Activated naive CD8-positive, alpha-beta T cell treated with anti-CD3 and anti-CD28 coated beads, Interleukin-2, amount 50 U/mL, for 24 hours (primary cell): ENCODE results near the gene CEP128.

ENCODE experiments used
- ATAC-seq: fragments of 150-1000 bp; cut with Tn5 transposase; one replicate; pipeline ENCODE4 v1.10.0; 2021
- DNase-seq: peaks from one replicate; pipeline ENCODE4 v3.0.0; 2021
- H3K27ac Mint-ChIP-seq: one replicate; pipeline ENCODE4 v1.8.0; 2021; ENCODE audit warnings: mild to moderate bottlenecking, mixed read lengths
- H3K27me3 Mint-ChIP-seq: one replicate; pipeline ENCODE4 v1.8.0; 2021; ENCODE audit warnings: mixed read lengths
- H3K36me3 Mint-ChIP-seq: one replicate; pipeline ENCODE4 v1.8.0; 2021; ENCODE audit warnings: low read depth, mixed read lengths
- H3K4me1 Mint-ChIP-seq: one replicate; pipeline ENCODE4 v1.8.0; 2021; ENCODE audit warnings: mixed read lengths
- H3K4me3 Mint-ChIP-seq: one replicate; pipeline ENCODE4 v1.8.0; 2021; ENCODE audit warnings: mild to moderate bottlenecking, moderate library complexity, mixed read lengths
- H3K9me3 Mint-ChIP-seq: one replicate; pipeline ENCODE4 v1.8.0; 2021; ENCODE audit warnings: mixed read lengths

CEP128 gene

DNA sequence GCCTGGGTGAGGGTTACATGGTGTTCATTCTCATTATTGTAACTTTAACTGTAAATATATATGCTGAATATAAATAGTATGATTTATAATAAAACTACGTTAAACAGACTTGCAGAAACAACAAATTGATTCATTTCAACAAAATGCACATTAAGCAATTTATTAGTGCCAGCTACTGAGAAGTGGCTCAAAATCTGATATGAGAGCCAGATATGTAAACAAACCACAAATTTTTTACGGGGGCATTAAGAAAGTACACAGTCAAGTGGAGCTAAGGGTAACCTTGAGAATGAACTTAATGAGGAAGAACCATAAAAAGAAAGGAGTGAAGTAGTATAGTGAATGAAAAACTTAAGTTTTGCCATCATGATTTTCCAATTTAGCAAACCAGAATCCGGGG, 40.3 kb downstream of the CEP128 start:
- ATAC-seq, result no peak

DNA sequence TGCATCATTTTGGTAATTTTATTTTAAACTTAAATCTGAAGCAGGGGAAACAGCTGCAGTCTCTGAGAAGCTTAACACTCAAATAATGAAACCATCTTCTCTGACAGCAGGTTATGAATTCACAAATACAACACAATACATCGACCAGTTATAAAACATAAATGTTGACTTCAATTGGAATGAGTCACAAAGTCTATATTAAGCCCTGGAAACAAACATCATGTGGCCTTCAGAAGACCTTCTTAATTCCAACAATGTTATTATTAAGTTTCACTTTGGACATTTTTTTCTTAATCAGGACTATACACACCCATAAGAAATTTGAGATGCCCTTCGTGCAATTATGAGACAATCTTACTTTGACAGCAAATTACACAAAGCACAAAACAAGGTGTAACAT, 68.9 kb downstream of the CEP128 start:
- no peak for ATAC-seq
- Mint-ChIP-seq H3K27ac (no peak overlapping the region), H3K4me3 (no peak overlapping the region), H3K36me3 (peaks cover 25% of the 10 kb centered on the region), H3K4me1 (no peaks in the 10 kb centered on the region), H3K9me3 (peaks cover 35% of the 10 kb centered on the region), H3K27me3 (no peaks in the 10 kb centered on the region)
- no peak for DNase-seq

More for the DNA sequence above, 40.3 kb downstream of the CEP128 start:
- H3K27ac Mint-ChIP-seq, result no peak overlapping the region
- H3K4me1 Mint-ChIP-seq, result peaks cover 2% of the 10 kb centered on the region
- no peaks in the 10 kb centered on the region for H3K9me3 Mint-ChIP-seq
- DNase-seq, result no peak
- peaks cover 39% of the 10 kb centered on the region for H3K36me3 Mint-ChIP-seq
- H3K27me3 Mint-ChIP-seq, result no peaks in the 10 kb centered on the region
- H3K4me3 Mint-ChIP-seq, result no peak overlapping the region

DNA sequence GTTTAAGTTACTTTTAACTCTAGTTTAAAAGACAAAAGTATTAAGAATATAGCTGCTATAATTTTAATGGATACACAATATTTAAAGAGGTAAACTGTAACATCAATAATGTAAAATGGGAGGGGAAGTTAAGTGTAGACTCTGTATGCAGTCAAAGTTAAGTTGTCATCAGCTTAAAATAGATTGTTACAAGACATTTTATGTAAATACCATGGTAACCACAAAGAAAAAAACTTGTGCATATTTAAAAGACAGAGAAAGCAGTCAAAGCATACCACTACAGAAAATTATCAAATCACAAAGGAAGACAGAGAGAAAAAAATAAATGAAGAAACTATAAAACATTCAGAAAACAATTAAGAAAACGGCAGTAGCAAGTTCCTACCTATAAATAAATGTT, 73.3 kb downstream of the CEP128 start:
- Mint-ChIP-seq H3K27ac (no peak overlapping the region), H3K4me1 (no peaks in the 10 kb centered on the region), H3K27me3 (no peaks in the 10 kb centered on the region), H3K4me3 (no peak overlapping the region), H3K9me3 (peaks cover 42% of the 10 kb centered on the region), H3K36me3 (peaks cover 26% of the 10 kb centered on the region)
- DNase-seq (no peak), ATAC-seq (no peak)

DNA sequence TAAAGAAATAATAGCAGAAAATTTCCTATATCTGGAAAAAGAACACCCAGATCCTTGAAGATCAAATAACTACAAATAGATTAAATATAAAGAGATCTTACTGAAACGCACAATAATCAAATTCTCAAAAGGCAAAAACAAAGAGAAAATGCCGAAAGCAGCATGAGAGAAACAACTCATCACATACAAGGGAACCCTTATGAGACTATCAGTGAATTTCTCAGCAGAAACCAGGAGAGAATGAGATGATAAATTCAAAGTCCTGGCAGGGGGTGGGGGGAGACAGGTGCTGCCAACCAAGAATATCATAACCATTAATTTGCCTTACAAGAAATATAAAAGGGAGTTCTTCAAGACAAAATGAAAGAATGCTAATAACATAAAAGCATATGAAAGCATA, 73.7 kb downstream of the CEP128 start:
- peaks cover 26% of the 10 kb centered on the region for H3K36me3 Mint-ChIP-seq
- ATAC-seq, result no peak
- H3K9me3 Mint-ChIP-seq, result peaks cover 42% of the 10 kb centered on the region
- no peak for DNase-seq
- H3K27ac Mint-ChIP-seq, result no peak overlapping the region
- no peaks in the 10 kb centered on the region for H3K4me1 Mint-ChIP-seq
- H3K4me3 Mint-ChIP-seq, result no peak overlapping the region
- H3K27me3 Mint-ChIP-seq, result no peaks in the 10 kb centered on the region

DNA sequence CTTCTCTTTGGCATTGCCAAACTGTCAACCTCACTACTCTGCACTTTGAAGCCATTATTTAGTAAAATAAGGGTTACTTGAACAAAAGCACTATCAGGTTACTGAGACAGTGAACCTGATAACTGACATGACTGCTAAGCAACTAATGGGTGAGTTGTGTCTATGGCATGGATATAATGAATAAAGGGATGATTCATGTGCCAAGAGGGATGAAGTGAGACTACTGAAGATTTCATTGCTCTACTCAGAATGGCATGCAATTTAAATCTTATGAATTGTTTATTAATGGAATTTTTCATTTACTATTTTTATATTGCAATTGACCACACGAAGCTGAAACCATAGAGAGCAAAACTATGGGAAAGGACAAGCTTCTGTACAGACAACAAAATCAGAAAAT, 74.4 kb downstream of the CEP128 start:
- no peaks in the 10 kb centered on the region for H3K4me1 Mint-ChIP-seq
- no peak for DNase-seq
- H3K27me3 Mint-ChIP-seq, result no peaks in the 10 kb centered on the region
- peaks cover 27% of the 10 kb centered on the region for H3K36me3 Mint-ChIP-seq
- H3K27ac Mint-ChIP-seq, result no peak overlapping the region
- H3K4me3 Mint-ChIP-seq, result no peak overlapping the region
- H3K9me3 Mint-ChIP-seq, result peaks cover 38% of the 10 kb centered on the region
- ATAC-seq, result no peak

DNA sequence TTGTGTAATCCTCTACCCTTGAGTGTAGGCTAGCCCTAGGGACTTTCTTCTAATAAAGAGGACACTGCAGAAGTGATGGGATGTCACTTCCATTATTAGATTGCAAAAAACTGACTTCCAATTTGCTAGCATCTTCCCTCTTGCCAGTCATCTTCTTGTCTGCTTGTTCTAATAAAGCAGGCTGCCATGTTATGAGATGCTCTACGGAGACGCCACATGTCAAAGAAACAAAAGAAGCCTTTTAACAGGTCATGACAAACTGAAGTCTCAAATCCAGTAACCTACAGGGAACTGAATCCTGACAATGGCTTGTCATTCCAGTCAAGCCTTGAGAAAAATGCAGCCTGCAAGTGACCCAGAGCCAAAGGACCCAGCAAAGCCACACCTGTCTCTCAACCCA, 76.0 kb downstream of the CEP128 start:
- Mint-ChIP-seq H3K4me1 (no peaks in the 10 kb centered on the region), H3K36me3 (peaks cover 26% of the 10 kb centered on the region), H3K27ac (no peak overlapping the region), H3K9me3 (peaks cover 30% of the 10 kb centered on the region), H3K27me3 (no peaks in the 10 kb centered on the region), H3K4me3 (no peak overlapping the region)
- no peak for ATAC-seq
- no peak for DNase-seq

DNA sequence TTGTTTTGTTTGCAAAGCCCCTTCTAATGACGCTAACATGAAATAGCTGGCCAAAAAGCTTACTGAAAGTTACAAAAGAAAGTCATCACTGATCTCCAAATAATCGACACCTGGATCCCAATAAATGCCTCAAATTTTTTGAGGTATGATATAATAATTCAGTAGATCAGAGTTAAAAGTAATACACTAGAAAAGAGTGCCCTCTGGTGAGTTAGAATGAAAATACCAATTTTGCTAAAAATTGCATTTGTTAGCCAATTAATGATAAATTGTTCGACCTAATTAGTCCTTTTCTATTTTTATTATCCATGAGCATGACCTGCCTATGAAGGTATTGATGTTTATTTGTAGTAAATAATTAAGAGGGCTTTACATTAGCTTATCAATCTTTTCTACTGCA, 78.6 kb downstream of the CEP128 start:
- Mint-ChIP-seq H3K4me3 (no peak overlapping the region), H3K27me3 (no peaks in the 10 kb centered on the region), H3K27ac (no peak overlapping the region), H3K36me3 (peaks cover 21% of the 10 kb centered on the region), H3K4me1 (no peaks in the 10 kb centered on the region), H3K9me3 (peaks cover 10% of the 10 kb centered on the region)
- no peak for DNase-seq
- no peak for ATAC-seq

DNA sequence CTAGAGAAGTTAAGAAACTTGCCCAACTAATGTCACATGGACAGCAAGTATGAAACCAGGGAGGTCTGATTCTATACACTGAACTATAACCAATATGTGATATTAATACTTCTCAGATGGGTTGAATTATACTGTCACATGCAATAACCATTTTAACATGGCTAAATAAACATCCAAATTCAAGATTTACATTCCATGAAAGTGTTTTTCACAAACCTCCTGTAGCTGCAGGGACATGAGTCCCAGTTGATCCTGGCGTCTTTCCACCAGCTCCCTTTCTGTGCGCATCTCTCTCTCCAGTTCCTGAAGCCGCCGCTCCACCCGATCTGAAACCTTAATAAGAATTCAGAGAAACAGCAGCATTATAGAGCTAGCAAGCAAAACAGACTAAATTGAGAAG, 79.0 kb downstream of the CEP128 start:
- Mint-ChIP-seq H3K9me3 (peaks cover 6% of the 10 kb centered on the region), H3K36me3 (peaks cover 17% of the 10 kb centered on the region), H3K4me1 (no peaks in the 10 kb centered on the region), H3K27me3 (no peaks in the 10 kb centered on the region), H3K27ac (no peak overlapping the region), H3K4me3 (no peak overlapping the region)
- DNase-seq, result no peak
- no peak for ATAC-seq

DNA sequence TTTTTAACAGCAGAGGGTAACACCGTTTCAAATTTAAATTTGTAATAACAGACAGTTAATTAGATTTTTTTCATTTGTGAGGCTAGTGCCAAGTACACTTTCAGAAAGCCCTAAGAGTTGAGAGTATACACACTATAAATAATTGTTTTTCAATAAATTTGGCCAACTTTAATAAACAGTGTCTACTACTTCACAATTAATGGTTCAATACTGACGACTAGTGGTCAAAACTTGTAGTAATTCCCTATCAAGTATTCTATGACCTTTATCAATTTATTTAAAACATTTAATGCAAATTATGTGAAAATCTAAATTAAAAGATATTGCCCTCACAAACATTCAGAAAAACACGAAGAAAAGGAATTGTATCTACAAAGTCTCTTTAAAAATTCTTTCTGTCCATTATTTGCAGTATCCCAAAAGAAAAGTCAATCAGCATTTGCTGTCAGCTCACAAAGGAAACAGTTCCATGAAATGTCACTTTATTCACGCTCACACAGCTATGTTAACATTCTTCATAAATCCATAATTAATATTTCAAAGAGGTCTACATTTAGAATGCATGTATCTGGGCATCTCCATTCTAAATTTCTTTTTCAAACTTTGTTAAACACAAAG, 91.2 kb downstream of the CEP128 start:
- no peak for DNase-seq
- H3K4me3 Mint-ChIP-seq, result no peak overlapping the region
- H3K27ac Mint-ChIP-seq, result no peak overlapping the region
- H3K9me3 Mint-ChIP-seq, result no peaks in the 10 kb centered on the region
- H3K36me3 Mint-ChIP-seq, result no peaks in the 10 kb centered on the region
- no peaks in the 10 kb centered on the region for H3K27me3 Mint-ChIP-seq
- H3K4me1 Mint-ChIP-seq, result no peaks in the 10 kb centered on the region
- no peak for ATAC-seq

DNA sequence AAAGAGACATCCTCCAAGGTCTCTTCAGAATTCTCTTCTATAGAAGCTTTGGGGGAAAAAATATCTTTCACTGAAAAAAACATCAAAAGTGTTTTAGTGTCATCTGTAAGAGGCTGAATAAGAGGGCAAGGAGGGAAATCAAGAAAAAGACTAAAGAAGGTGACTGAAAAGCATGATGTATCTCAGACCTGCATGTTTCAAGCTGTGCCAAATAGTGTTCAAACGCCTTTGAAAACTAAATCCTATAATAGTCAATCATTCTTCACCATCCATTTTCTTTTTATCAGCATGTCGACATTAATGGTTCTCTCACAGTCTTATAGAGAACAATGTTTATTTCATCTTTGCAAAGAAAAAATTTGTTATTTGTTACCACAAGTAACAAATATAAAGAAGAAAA, 94.5 kb downstream of the CEP128 start:
- no peak overlapping the region for H3K27ac Mint-ChIP-seq

DNA sequence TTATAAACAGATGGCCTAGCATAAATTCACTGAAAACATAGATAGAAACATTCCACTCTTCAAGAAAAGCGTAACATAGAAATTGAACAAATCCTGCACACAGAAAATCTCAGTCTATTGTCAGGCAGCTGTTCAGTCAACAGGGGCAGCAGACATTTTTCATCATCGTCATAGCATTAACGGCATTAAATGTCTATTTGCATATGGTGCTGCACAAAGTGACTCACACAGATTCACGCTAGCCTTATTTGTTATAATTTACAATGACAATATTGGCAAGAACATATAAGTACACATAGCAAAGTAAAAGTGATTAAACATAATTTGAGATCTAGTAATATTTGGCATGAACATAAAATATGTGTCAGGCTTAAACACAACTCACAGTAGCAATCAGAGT, 95.7 kb downstream of the CEP128 start:
- Mint-ChIP-seq H3K4me1 (no peaks in the 10 kb centered on the region), H3K27ac (no peak overlapping the region), H3K36me3 (no peaks in the 10 kb centered on the region), H3K27me3 (no peaks in the 10 kb centered on the region), H3K9me3 (no peaks in the 10 kb centered on the region), H3K4me3 (no peak overlapping the region)
- no peak for ATAC-seq
- no peak for DNase-seq

More for the DNA sequence above, 94.5 kb downstream of the CEP128 start:
- no peaks in the 10 kb centered on the region for H3K27me3 Mint-ChIP-seq
- no peak overlapping the region for H3K4me3 Mint-ChIP-seq
- H3K36me3 Mint-ChIP-seq, result no peaks in the 10 kb centered on the region
- ATAC-seq, result no peak
- no peaks in the 10 kb centered on the region for H3K9me3 Mint-ChIP-seq
- no peaks in the 10 kb centered on the region for H3K4me1 Mint-ChIP-seq
- DNase-seq, result no peak

DNA sequence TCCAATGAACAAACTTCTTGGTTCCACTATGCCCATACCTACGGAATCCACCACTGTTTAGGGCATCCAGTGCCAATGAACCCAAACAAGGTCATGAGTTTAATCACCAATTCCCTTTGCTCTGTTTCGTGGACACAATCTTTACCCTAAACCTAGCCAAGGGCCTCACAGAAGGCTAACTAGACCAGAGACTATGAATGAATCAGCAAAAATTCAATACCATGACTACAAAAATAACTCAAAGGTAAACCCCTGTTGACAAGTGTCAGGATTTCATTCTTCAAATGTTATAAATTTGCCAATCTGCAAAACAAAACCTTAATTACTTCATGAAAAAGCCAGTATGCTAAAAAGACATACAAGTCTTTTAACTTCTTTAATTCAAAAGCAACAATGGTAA, 96.7 kb downstream of the CEP128 start:
- Mint-ChIP-seq H3K27me3 (no peaks in the 10 kb centered on the region), H3K9me3 (no peaks in the 10 kb centered on the region), H3K4me3 (no peak overlapping the region), H3K36me3 (no peaks in the 10 kb centered on the region), H3K27ac (no peak overlapping the region), H3K4me1 (no peaks in the 10 kb centered on the region)
- ATAC-seq (no peak), DNase-seq (no peak)

DNA sequence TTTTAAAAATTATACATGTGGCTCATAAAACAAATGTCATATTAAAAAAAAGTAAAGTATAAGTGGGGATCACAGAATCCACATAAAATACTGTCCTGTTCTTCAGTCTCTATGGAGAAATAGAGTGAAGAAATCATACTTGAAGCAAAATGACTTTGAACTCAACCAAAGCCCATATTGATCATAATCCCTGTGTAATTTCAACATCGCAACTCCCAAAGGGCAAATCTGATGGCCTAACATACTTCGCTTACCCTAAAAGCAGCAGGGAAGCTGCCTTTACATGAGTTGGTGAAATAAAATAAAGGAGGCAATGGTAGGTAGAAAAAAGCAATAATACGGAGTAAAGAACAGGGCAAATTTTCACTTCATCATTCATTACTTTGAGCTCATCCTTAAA, 101.8 kb downstream of the CEP128 start:
- ATAC-seq (no peak), DNase-seq (no peak)
- Mint-ChIP-seq H3K27me3 (no peaks in the 10 kb centered on the region), H3K27ac (no peak overlapping the region), H3K36me3 (no peaks in the 10 kb centered on the region), H3K4me3 (no peak overlapping the region), H3K9me3 (no peaks in the 10 kb centered on the region), H3K4me1 (no peaks in the 10 kb centered on the region)

DNA sequence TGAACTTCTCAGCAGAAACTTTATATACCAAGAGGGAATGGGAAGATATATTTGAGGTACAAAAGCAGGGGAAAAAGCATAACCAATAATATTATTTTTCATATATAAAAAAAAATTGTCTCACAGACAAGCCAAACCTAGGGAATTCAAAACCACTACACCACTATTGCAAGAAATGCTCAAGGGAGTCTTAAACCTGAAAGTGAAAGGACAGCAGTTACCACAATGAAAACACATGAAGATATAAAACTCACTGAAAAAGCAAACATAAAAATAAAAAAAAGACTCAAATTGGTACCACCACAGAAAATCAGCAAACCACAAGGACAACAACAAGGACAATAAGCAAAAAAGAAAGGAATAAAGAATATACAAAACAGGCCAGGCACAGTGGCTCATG, 131.9 kb downstream of the CEP128 start:
- DNase-seq (no peak), ATAC-seq (no peak)
- H3K27me3 Mint-ChIP-seq, result no peaks in the 10 kb centered on the region
- H3K36me3 Mint-ChIP-seq, result peaks cover 19% of the 10 kb centered on the region
- H3K4me3 Mint-ChIP-seq, result no peak overlapping the region
- H3K4me1 Mint-ChIP-seq, result no peaks in the 10 kb centered on the region
- no peak overlapping the region for H3K27ac Mint-ChIP-seq
- H3K9me3 Mint-ChIP-seq, result peaks cover 24% of the 10 kb centered on the region

DNA sequence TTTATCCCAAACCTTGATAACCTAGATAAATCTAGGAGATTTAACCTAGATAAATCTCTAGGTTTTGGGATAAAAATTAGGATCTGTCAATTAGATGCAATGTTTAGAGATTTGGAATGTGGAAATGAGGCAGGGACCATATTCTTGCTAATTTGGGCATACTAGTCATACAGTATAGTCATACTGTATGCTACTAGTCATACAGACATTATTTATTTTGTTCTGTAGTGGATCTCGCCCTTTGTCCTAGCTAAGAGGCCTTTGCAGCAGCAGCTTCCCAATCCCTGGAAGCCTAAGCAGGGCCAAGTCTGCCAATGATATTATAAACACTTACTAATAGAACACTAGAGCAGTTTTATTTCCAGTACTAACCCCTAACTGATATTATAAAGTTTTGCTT, 136.4 kb downstream of the CEP128 start:
- DNase-seq (no peak), ATAC-seq (no peak)
- H3K27ac Mint-ChIP-seq, result no peak overlapping the region
- peaks cover 30% of the 10 kb centered on the region for H3K9me3 Mint-ChIP-seq
- H3K4me1 Mint-ChIP-seq, result no peaks in the 10 kb centered on the region
- no peak overlapping the region for H3K4me3 Mint-ChIP-seq
- H3K36me3 Mint-ChIP-seq, result peaks cover 23% of the 10 kb centered on the region
- no peaks in the 10 kb centered on the region for H3K27me3 Mint-ChIP-seq

DNA sequence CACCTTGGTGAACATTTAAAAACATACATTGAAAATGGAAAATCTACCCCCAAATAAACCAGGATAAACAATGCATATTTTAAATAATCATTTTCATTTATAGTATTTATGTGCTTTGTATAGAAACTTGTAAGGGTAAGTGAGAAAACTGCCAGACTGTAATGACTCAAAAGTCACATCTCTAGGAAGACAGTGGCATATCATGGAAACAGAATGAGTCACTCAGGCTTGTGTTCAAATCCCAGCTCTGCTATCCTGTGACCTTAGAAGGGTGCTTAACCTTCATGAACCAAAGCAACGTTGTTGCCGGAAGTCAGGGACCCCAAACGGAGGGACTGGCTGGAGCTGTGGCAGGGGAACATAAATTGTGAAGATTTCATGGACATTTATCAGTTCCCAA, 142.7 kb downstream of the CEP128 start:
- H3K4me3 Mint-ChIP-seq, result no peak overlapping the region

More for the DNA sequence above, 142.7 kb downstream of the CEP128 start:
- H3K9me3 Mint-ChIP-seq, result peaks cover 20% of the 10 kb centered on the region
- H3K27ac Mint-ChIP-seq, result no peak overlapping the region
- DNase-seq, result no peak
- ATAC-seq, result peak; percentile 36
- H3K27me3 Mint-ChIP-seq, result no peaks in the 10 kb centered on the region
- peaks cover 28% of the 10 kb centered on the region for H3K36me3 Mint-ChIP-seq
- no peaks in the 10 kb centered on the region for H3K4me1 Mint-ChIP-seq
